ENCODE measurements around the gene PARP14. TPM values are rescaled to one million over a fixed set of nuclear protein-coding genes. Genes with fewer than 3 reads are reported as not detected.

The PARP14 gene
- total RNA-seq, 1 experiment from 2014 or later, result 17.4 TPM

- H3K9me3 Mint-ChIP-seq, result no peaks in the 10 kb centered on the region
- H2BK120ac ChIP-seq (ENCODE audit: low read depth, low read length, poor library complexity, severe bottlenecking), result no peak overlapping the region
- no peaks in the 10 kb centered on the region for H3K23me2 ChIP-seq (ENCODE audit: insufficient read length, low read depth, low read length, poor library complexity, severe bottlenecking)
- H3T11ph ChIP-seq (ENCODE audit: low read length), result no peak overlapping the region
- H3K36me3 Mint-ChIP-seq (ENCODE audit: insufficient read depth in 1 of 3, low read depth in 3 of 3), result peaks cover 0 to 10% (median 0%) of the 10 kb centered on the region in 3 experiments; a peak in 2 of 7 replicates
- H3K14ac ChIP-seq (ENCODE audit: insufficient read depth, low read length), result no peak overlapping the region
- no peak overlapping the region for H4K8ac ChIP-seq (replicated peaks; ENCODE audit: insufficient read length, low read depth, low read length)
- H2BK20ac ChIP-seq (ENCODE audit: low read depth, low read length, poor library complexity, severe bottlenecking), result no peak overlapping the region
- no peak for TF ChIP-seq CTCF (conservative IDR thresholded peaks at IDR 0.05)
- no peaks in the 10 kb centered on the region for H3K9me3 ChIP-seq (ENCODE audit: control insufficient read depth, low read depth, low read length)
- no peak overlapping the region for H3K4ac ChIP-seq (ENCODE audit: low read depth, low read length)
- H4K5ac ChIP-seq (ENCODE audit: insufficient read length, low read depth, low read length), result no peak overlapping the region
- H2AK5ac ChIP-seq (ENCODE audit: insufficient read length, low read length), result no peak overlapping the region
- no peak overlapping the region for H3K23ac ChIP-seq (ENCODE audit: insufficient read length, low read depth, low read length)
- no CpG with 5 or more reads among the region's 2 CpGs for WGBS (ENCODE audit: extremely low coverage, insufficient read length, low lambda C conversion rate)
- H2AFZ ChIP-seq (ENCODE audit: low read length), result no peak overlapping the region
- no peak overlapping the region for H3K18ac ChIP-seq (ENCODE audit: insufficient read length, low read depth, low read length)
- no peak overlapping the region for H3K27ac ChIP-seq (ENCODE audit: insufficient read length, low read depth, low read length)
- no peak overlapping the region for H2BK12ac ChIP-seq (ENCODE audit: insufficient read length, low read depth, low read length)
- H3K27me3 ChIP-seq (ENCODE audit: insufficient read depth, low read length), result no peaks in the 10 kb centered on the region
- H4K91ac ChIP-seq (ENCODE audit: insufficient read length, low read depth, low read length), result no peak overlapping the region
- no peak overlapping the region for H3K27ac Mint-ChIP-seq
- no peaks in the 10 kb centered on the region for H3K4me1 Mint-ChIP-seq
- no peak overlapping the region for H2BK15ac ChIP-seq (ENCODE audit: low read depth, low read length)
- no peaks in the 10 kb centered on the region for H3K27me3 Mint-ChIP-seq (ENCODE audit: low read depth)
- no peak for DNase-seq
- no peak overlapping the region for H3K56ac ChIP-seq (ENCODE audit: insufficient read length, low read depth, low read length)
- no peak overlapping the region for H2BK5ac ChIP-seq (ENCODE audit: insufficient read length, low read length)
- no peak overlapping the region for H3K4me3 Mint-ChIP-seq
- H3K9ac ChIP-seq (ENCODE audit: extremely low read depth, insufficient read length, low read length), result no peak overlapping the region
- no peaks in the 10 kb centered on the region for H3K4me1 ChIP-seq (ENCODE audit: insufficient read depth, low read length)
- H3K79me1 ChIP-seq (ENCODE audit: insufficient read depth, low read depth, low read length, poor library complexity, severe bottlenecking), result no peaks in the 10 kb centered on the region
- H3K4me2 ChIP-seq (ENCODE audit: insufficient read depth, insufficient read length, low read length), result no peak overlapping the region
- H3K79me2 ChIP-seq (ENCODE audit: insufficient read depth, low read length), result no peaks in the 10 kb centered on the region
- no peaks in the 10 kb centered on the region for H4K20me1 ChIP-seq (ENCODE audit: control insufficient read depth, insufficient read depth, insufficient read length)
Measured at GRCh38 chr3:122697952-122698620, 17.4 kb downstream of the PARP14 start.
